Breast epithelium (tissue), 4 donors: ENCODE results near the gene OS9. TPM values are rescaled to one million over a fixed set of nuclear protein-coding genes. Genes with fewer than 3 reads are reported as not detected.

Experiments
- DNase-seq, 2 donors: peaks; one replicate each; pipeline ENCODE4 v3.0.0-alpha.2; 2019; ENCODE audit warnings: low spot score in 2 of 2
- H3K27ac ChIP-seq, 2 donors: fragments of 200-600 bp; sonication (generic) in 1 of 2; one replicate each; pipeline ENCODE4 v1.5.1; 2016 to 2019; ENCODE audit warnings: mild to moderate bottlenecking in 1 of 2
- H3K27me3 ChIP-seq, 2 donors: fragments of 200-600 bp; sonication (generic) in 1 of 2; one replicate each; pipeline versions ENCODE4 v1.5.1 to v1.6.0; 2017 to 2019; ENCODE audit warnings: control low read depth in 1 of 2, mild to moderate bottlenecking in 1 of 2
- H3K36me3 ChIP-seq: fragments of 200-600 bp; one replicate; pipeline ENCODE4 v1.5.1; 2019
- H3K4me1 ChIP-seq, 2 donors: fragments of 200-600 bp; sonication (generic); one replicate each; pipeline ENCODE4 v1.5.1; 2016 to 2019; ENCODE audit warnings: control low read depth in 1 of 2
- H3K4me3 ChIP-seq, 3 donors: fragments of 200-600 bp; sonication (generic); 1 replicate in 2 of 3; 2 replicates in 1 of 3; pipeline ENCODE4 v1.5.1; 2016 to 2019; ENCODE audit warnings: mild to moderate bottlenecking in 3 of 3, moderate library complexity in 2 of 3
- H3K9me3 ChIP-seq, 2 donors: fragments of 200-600 bp; sonication (generic) in 1 of 2; one replicate each; pipeline ENCODE4 v1.5.1; 2016 to 2019; ENCODE audit warnings: control low read depth in 1 of 2
- CTCF ChIP-seq, 3 donors: fragments of 450-650 bp; IDR thresholded peaks; one replicate each; pipeline ENCODE4 v1.5.1; 2016 to 2017; ENCODE audit warnings: antibody characterized with exemption in 3 of 3, mild to moderate bottlenecking in 3 of 3, moderate library complexity in 3 of 3
- POLR2A ChIP-seq: fragments of 450-650 bp; IDR thresholded peaks from one replicate; pipeline ENCODE4 v1.6.1; 2016; ENCODE audit warnings: antibody characterized with exemption, mild to moderate bottlenecking, moderate library complexity
- POLR2AphosphoS5 ChIP-seq, 3 donors: sonication (generic); formaldehyde crosslinking; IDR thresholded peaks; one replicate each; pipeline ENCODE4 v1.6.1; 2017; ENCODE audit warnings: antibody characterized with exemption in 3 of 3
- intact Hi-C: fragments of 100-400 bp; cut with DNase I; formaldehyde crosslinking; loops from one replicate; pipeline ENCODE4 v1.15.1; 2023; ENCODE audit warnings: low total_unique reads
- total RNA-seq, 3 donors: library from RNA; depleted of rRNA; stranded (reverse); fragments of >200 nt; gene quantifications; one replicate each; pipeline ENCODE4 v1.1.0, GENCODE V29; 2016

Gene OS9
- total RNA-seq, 3 donors from 2014 or later: 184 to 431 (median 213) TPM

GRCh38 chr12:57735952-57736740 lies 42.2 kb downstream of the OS9 start:
- TF ChIP-seq POLR2A (no peak), CTCF (IDR thresholded peaks at IDR 0.05) (no peak), POLR2AphosphoS5 (IDR thresholded peaks at IDR 0.05) (no peak)
- Histone ChIP-seq H3K27me3 (peaks cover 17 to 41% of the 10 kb centered on the region in 2 donors), H3K4me3 (peak overlapping the region; percentile 1 to 67 (median 44)), H3K9me3 (no peaks in the 10 kb centered on the region), H3K4me1 (peaks cover 9 to 15% of the 10 kb centered on the region in 2 donors), H3K27ac (no peak overlapping the region), H3K36me3 (no peaks in the 10 kb centered on the region)
- DNase-seq: no peak
- intact Hi-C loops: no loop called here

- Histone ChIP-seq H3K4me3 (peak overlapping the region in 2 of 3 donors; percentile 44 to 67), H3K9me3 (no peaks in the 10 kb centered on the region), H3K36me3 (no peaks in the 10 kb centered on the region), H3K27ac (no peak overlapping the region), H3K4me1 (peaks cover 9 to 15% of the 10 kb centered on the region in 2 donors), H3K27me3 (peaks cover 17 to 41% of the 10 kb centered on the region in 2 donors)
- TF ChIP-seq POLR2AphosphoS5 (IDR thresholded peaks at IDR 0.05) (no peak), POLR2A (no peak), CTCF (IDR thresholded peaks at IDR 0.05) (no peak)
- intact Hi-C loops: no loop called here
- no peak for DNase-seq
These were observed 43.0 kb downstream of the OS9 start for GRCh38 chr12:57736741-57737466.

- intact Hi-C loops: no loop called here
- H3K27ac ChIP-seq: no peak overlapping the region
- no peak for DNase-seq
- no peaks in the 10 kb centered on the region for H3K9me3 ChIP-seq
- peaks cover 17 to 41% of the 10 kb centered on the region in 2 donors for H3K27me3 ChIP-seq
- no peaks in the 10 kb centered on the region for H3K36me3 ChIP-seq
- peak overlapping the region; percentile 29 to 67 (median 44) for H3K4me3 ChIP-seq
- TF ChIP-seq POLR2AphosphoS5 (IDR thresholded peaks at IDR 0.05): no peak
- TF ChIP-seq CTCF (IDR thresholded peaks at IDR 0.05): peak in 1 of 3 donors; percentile 14
- H3K4me1 ChIP-seq: peaks cover 9 to 15% of the 10 kb centered on the region in 2 donors
These were observed 43.8 kb downstream of the OS9 start for GRCh38 chr12:57737467-57738460.

- Histone ChIP-seq H3K4me1 (peaks cover 9 to 15% of the 10 kb centered on the region in 2 donors), H3K27me3 (peaks cover 17 to 41% of the 10 kb centered on the region in 2 donors), H3K9me3 (no peaks in the 10 kb centered on the region), H3K36me3 (no peaks in the 10 kb centered on the region), H3K27ac (no peak within 1 kb of the TSS), H3K4me3 (peak within 1 kb of the TSS; percentile 29 to 67 (median 44))
- intact Hi-C loops: no loop called here
- no peak for DNase-seq
- TF ChIP-seq POLR2A: no peak
- TF ChIP-seq POLR2AphosphoS5 (IDR thresholded peaks at IDR 0.05): no peak
- TF ChIP-seq CTCF (IDR thresholded peaks at IDR 0.05): no peak
These were observed 44.8 kb downstream of the OS9 start, which contains the start of gene AGAP2 for GRCh38 chr12:57738661-57739237. TSS of gene AGAP2 (minus strand) at chr12:57738742. CDS start at chr12:57738246, 496 bp downstream.
